ENCODE data around the gene SRBD1. TPM values are rescaled to one million over a fixed set of nuclear protein-coding genes. Genes with fewer than 3 reads are reported as not detected.

Gene SRBD1
- total RNA-seq, 1 experiment from 2014 or later = 33.3 TPM

DNA sequence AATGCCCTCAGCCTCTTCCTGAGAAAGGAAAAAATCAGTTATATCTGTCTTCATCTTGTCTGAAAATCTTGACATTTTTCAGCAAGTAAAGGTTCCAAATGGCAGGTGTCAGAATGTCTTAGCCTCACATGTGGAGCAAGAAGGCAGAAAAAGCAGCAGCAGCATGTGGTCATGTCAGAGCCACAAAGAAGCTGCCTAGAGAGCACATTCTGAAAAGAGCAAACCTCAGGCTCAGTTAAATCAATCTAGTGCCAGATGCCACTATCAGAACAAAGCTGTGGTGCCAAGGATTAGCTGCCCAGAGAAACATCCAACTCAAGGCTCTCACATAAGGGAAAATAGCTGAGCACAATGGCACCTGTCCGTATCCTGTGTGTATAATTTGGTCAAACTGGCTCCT, 105.9 kb downstream of the SRBD1 start:
- Histone ChIP-seq H3K27me3 (no peaks in the 10 kb centered on the region), H3K36me3 (0 out of 2 replicates have a peak, but pooled peaks cover 3% of the 10 kb centered on the region), H3K27ac (no peak overlapping the region), H3K4me3 (no peak overlapping the region), H3K4me1 (no peaks in the 10 kb centered on the region), H3K9me3 (replicated peaks) (peaks cover 3% of the 10 kb centered on the region)
- no peak for DNase-seq

- 0 out of 2 replicates have a peak, but pooled peaks cover 4% of the 10 kb centered on the region for H3K36me3 ChIP-seq
- no peak overlapping the region for H3K4me3 ChIP-seq
- H3K4me1 ChIP-seq = peaks cover 5% of the 10 kb centered on the region; the same call in 1 of the 2 replicates
- no peak overlapping the region for H3K27ac ChIP-seq
- DNase-seq = no peak
- peaks cover 3% of the 10 kb centered on the region; the same call in 1 of the 2 replicates for H3K9me3 ChIP-seq (replicated peaks)
- no peaks in the 10 kb centered on the region for H3K27me3 ChIP-seq
Measured at GRCh38 chr2:45498661-45499550, 112.2 kb downstream of the SRBD1 start.

- no peak for DNase-seq
- Histone ChIP-seq H3K27me3 (no peaks in the 10 kb centered on the region), H3K27ac (no peak overlapping the region), H3K4me3 (no peak overlapping the region), H3K4me1 (peaks cover 5% of the 10 kb centered on the region; the same call in 1 of the 2 replicates), H3K9me3 (replicated peaks) (peaks cover 3% of the 10 kb centered on the region; the same call in 1 of the 2 replicates), H3K36me3 (0 out of 2 replicates have a peak, but pooled peaks cover 4% of the 10 kb centered on the region)
Measured at GRCh38 chr2:45497355-45497754, 113.7 kb downstream of the SRBD1 start.

- H3K4me3 ChIP-seq = no peak overlapping the region
- peaks cover 3% of the 10 kb centered on the region; the same call in 1 of the 2 replicates for H3K9me3 ChIP-seq (replicated peaks)
- no peak for DNase-seq
- 0 out of 2 replicates have a peak, but pooled peaks cover 4% of the 10 kb centered on the region for H3K36me3 ChIP-seq
- no peak overlapping the region for H3K27ac ChIP-seq
- no peaks in the 10 kb centered on the region for H3K27me3 ChIP-seq
- peaks cover 5% of the 10 kb centered on the region; the same call in 1 of the 2 replicates for H3K4me1 ChIP-seq
Measured at GRCh38 chr2:45496869-45497268, 114.2 kb downstream of the SRBD1 start.

DNA sequence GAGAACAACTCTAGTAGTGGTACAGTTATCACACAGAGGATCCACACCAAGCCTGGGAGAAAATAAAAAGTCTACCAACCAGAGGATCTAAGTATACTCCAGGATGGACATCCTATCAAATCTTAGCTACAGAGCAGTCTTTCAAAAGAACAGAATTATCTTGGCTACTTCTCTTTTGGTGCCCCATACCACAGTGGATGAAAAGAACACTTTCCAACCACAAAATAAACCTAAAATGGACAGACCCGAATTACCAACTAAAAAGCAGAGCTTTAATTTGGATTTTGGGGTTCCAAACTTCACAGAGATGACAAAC, 116.1 kb downstream of the SRBD1 start:
- Histone ChIP-seq H3K27ac (no peak overlapping the region), H3K9me3 (replicated peaks) (no peaks in the 10 kb centered on the region), H3K36me3 (0 out of 2 replicates have a peak, but pooled peaks cover under 1% of the 10 kb centered on the region), H3K4me3 (no peak overlapping the region), H3K27me3 (no peaks in the 10 kb centered on the region), H3K4me1 (peaks cover 5% of the 10 kb centered on the region; the same call in 1 of the 2 replicates)
- no peak for DNase-seq

GRCh38 chr2:45494275-45494977, 116.6 kb downstream of the SRBD1 start:
- peaks cover 5% of the 10 kb centered on the region; the same call in 1 of the 2 replicates for H3K4me1 ChIP-seq
- H3K27me3 ChIP-seq = no peaks in the 10 kb centered on the region
- no peaks in the 10 kb centered on the region for H3K36me3 ChIP-seq
- no peak overlapping the region for H3K4me3 ChIP-seq
- no peak overlapping the region for H3K27ac ChIP-seq
- DNase-seq = peak; percentile 44 to 84
- no peaks in the 10 kb centered on the region for H3K9me3 ChIP-seq (replicated peaks)

- H3K27ac ChIP-seq = no peak overlapping the region
- no peak overlapping the region for H3K4me3 ChIP-seq
- H3K36me3 ChIP-seq = no peaks in the 10 kb centered on the region
- H3K27me3 ChIP-seq = no peaks in the 10 kb centered on the region
- no peaks in the 10 kb centered on the region for H3K4me1 ChIP-seq
- DNase-seq = no peak
- no peaks in the 10 kb centered on the region for H3K9me3 ChIP-seq (replicated peaks)
Measured at GRCh38 chr2:45484965-45485364, 126.1 kb downstream of the SRBD1 start.

GRCh38 chr2:45483997-45484396, 127.1 kb downstream of the SRBD1 start:
- H3K36me3 ChIP-seq = no peaks in the 10 kb centered on the region; the same call in 1 of the 2 replicates
- no peak overlapping the region for H3K27ac ChIP-seq
- DNase-seq = peak in 1 of 2 experiments; percentile 24
- no peaks in the 10 kb centered on the region for H3K9me3 ChIP-seq (replicated peaks)
- no peak overlapping the region for H3K4me3 ChIP-seq
- no peaks in the 10 kb centered on the region for H3K27me3 ChIP-seq
- H3K4me1 ChIP-seq = no peaks in the 10 kb centered on the region

GRCh38 chr2:45477546-45477945, 133.5 kb downstream of the SRBD1 start:
- Histone ChIP-seq H3K4me3 (no peak overlapping the region), H3K27me3 (no peaks in the 10 kb centered on the region), H3K4me1 (no peaks in the 10 kb centered on the region), H3K27ac (no peak overlapping the region), H3K9me3 (replicated peaks) (no peaks in the 10 kb centered on the region), H3K36me3 (no peaks in the 10 kb centered on the region; the same call in none of the 2 replicates)
- no peak for DNase-seq

GRCh38 chr2:45470531-45470930, 140.5 kb downstream of the SRBD1 start:
- Histone ChIP-seq H3K27ac (no peak overlapping the region), H3K4me3 (no peak overlapping the region), H3K9me3 (replicated peaks) (no peaks in the 10 kb centered on the region), H3K27me3 (no peaks in the 10 kb centered on the region), H3K4me1 (no peaks in the 10 kb centered on the region), H3K36me3 (no peaks in the 10 kb centered on the region)
- DNase-seq = no peak

DNA sequence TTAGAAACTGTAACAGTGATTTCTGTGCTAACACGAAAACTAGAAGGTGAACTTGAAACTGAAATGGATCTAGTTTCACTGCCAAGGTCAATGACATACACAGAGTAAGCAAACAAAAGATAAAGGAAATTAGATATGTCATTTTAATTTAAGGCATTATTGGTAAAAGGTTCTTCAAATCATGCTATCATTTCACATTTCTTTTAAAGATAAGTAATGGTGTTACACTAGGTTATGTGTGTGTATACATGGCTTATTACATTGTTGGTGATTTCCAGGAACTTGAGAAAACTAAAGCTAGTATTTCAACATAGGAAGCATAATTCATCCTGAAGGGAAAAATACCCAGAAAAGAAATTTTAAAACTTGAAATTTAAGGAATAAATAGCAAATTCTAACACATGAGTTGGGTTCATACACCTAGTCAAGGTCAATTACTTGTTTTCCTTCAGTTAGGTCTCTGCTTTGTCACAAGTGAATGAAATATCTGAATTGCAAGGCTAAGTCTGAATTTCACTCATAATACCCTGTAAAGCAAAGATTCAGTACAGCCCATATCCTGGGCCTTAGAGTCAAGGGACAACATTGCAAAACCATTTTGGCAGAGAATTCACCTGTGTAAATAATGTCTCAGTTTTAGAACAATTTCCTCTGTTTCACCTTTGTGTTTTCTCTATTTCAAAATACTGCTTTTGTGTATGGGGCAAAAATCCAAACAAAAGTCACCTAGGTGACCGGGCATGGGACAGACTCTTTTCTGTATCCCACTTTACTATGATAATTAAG, 141.6 kb downstream of the SRBD1 start:
- Histone ChIP-seq H3K27me3 (no peaks in the 10 kb centered on the region), H3K27ac (no peak overlapping the region), H3K4me3 (no peak overlapping the region), H3K36me3 (no peaks in the 10 kb centered on the region), H3K4me1 (no peaks in the 10 kb centered on the region), H3K9me3 (replicated peaks) (no peaks in the 10 kb centered on the region)
- DNase-seq = no peak

GRCh38 chr2:45468279-45468678, 142.8 kb downstream of the SRBD1 start:
- no peak overlapping the region for H3K27ac ChIP-seq
- no peak overlapping the region for H3K4me3 ChIP-seq
- no peaks in the 10 kb centered on the region for H3K27me3 ChIP-seq
- no peaks in the 10 kb centered on the region for H3K4me1 ChIP-seq
- no peak for DNase-seq
- H3K36me3 ChIP-seq = no peaks in the 10 kb centered on the region
- no peaks in the 10 kb centered on the region for H3K9me3 ChIP-seq (replicated peaks)

DNA sequence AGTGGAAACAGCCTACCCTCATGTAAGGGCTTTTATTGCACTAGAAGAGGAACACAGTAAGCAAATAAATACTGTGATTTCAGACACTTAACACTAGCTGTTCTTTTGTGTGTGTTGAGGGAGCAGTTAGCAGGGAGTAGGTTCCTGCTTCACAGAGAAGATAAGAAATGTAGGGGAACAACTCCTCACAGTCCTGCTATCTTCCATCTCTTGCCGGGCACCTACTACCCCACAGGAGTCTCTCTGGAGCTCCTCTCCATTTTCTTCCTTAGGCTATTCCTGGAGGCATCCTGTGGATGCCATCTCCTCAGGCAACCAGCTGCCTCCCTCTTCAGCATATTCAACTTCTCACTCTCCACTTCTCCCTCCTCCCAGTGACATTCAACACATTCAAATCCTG, 145.0 kb downstream of the SRBD1 start:
- Histone ChIP-seq H3K27ac (no peak overlapping the region), H3K27me3 (no peaks in the 10 kb centered on the region), H3K4me3 (no peak overlapping the region), H3K36me3 (no peaks in the 10 kb centered on the region), H3K4me1 (no peaks in the 10 kb centered on the region), H3K9me3 (replicated peaks) (no peaks in the 10 kb centered on the region)
- DNase-seq = no peak

DNA sequence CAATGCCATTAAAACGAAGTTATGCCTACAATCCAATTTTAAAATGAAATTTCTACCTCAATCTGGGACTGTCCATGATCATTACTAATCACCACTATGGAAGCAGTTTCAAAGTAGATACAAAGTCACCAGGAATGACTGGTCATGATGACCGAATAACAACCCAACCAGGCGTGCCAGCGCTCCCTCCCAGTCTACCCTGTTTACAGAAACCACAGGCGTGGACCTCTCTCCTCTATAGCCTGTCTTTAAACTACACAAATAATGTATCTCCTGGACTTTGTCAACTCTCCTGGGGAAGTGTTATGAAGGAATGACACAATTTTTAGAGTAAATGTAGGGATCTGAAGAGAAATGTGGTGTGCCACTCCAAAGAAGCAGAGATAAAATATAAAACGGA, 150.2 kb downstream of the SRBD1 start:
- Histone ChIP-seq H3K4me1 (peaks cover 12% of the 10 kb centered on the region; the same call in 1 of the 2 replicates), H3K36me3 (no peaks in the 10 kb centered on the region), H3K9me3 (replicated peaks) (no peaks in the 10 kb centered on the region), H3K27ac (no peak overlapping the region), H3K27me3 (no peaks in the 10 kb centered on the region), H3K4me3 (no peak overlapping the region)
- no peak for DNase-seq

All from SJCRH30 (cell line).